Esophagus squamous epithelium (tissue), 4 donors: ENCODE results near the gene SLC24A4.

Experiments used
- POLR2A ChIP-seq, 4 donors: fragments of 450-650 bp; IDR thresholded peaks; one replicate each; pipeline ENCODE4 v1.6.1; 2017; ENCODE audit warnings: antibody characterized with exemption in 4 of 4, mild to moderate bottlenecking in 4 of 4, moderate library complexity in 3 of 4
- TF ChIP-seq, protein P1 (sequence below), 6 experiments: fragments of 450-650 bp in 4 of 6; fragments of 200-600 bp in 2 of 6; sonication (generic) in 2 of 6; IDR thresholded peaks; one replicate each; pipeline ENCODE4 v1.5.1; 2016 to 2019; ENCODE audit warnings: antibody characterized with exemption in 6 of 6, mild to moderate bottlenecking in 4 of 6, moderate library complexity in 4 of 6

DNA sequence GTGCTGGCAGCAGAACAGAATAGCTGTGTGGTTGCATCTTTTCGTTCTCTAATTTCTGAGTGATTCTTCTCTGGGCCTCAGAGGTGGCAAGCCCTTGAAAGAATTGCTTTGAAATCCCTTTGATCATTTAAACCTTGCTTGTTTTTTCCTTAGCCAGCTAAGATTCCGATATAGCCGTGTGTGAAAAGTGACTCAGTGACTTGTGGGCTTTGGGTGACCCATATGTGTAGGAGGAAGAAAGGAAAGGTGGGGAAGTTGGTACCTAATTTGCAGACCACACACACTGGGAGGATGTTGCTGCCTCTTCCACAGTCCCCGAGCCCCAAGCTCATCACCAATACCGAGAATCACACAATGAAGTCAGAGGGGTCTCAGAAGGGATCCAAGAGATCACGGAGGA, 18.8 kb downstream of the SLC24A4 start:
- TF ChIP-seq POLR2A (IDR thresholded peaks at IDR 0.05) = no peak
- TF ChIP-seq, protein P1, sequence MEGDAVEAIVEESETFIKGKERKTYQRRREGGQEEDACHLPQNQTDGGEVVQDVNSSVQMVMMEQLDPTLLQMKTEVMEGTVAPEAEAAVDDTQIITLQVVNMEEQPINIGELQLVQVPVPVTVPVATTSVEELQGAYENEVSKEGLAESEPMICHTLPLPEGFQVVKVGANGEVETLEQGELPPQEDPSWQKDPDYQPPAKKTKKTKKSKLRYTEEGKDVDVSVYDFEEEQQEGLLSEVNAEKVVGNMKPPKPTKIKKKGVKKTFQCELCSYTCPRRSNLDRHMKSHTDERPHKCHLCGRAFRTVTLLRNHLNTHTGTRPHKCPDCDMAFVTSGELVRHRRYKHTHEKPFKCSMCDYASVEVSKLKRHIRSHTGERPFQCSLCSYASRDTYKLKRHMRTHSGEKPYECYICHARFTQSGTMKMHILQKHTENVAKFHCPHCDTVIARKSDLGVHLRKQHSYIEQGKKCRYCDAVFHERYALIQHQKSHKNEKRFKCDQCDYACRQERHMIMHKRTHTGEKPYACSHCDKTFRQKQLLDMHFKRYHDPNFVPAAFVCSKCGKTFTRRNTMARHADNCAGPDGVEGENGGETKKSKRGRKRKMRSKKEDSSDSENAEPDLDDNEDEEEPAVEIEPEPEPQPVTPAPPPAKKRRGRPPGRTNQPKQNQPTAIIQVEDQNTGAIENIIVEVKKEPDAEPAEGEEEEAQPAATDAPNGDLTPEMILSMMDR (IDR thresholded peaks at IDR 0.05) = no peak
